NCI-H510A (cell line): ENCODE results near the gene DENND1A.
"Not testable (repeated sequence)": the region's sequence is repeated elsewhere in the genome, so short reads cannot be mapped to it uniquely, and the experiment has no call there.

Source experiments
- DNase-seq: peaks from one replicate; lab custom pipeline; 2025; lab: John Stamatoyannopoulos, UW

DENND1A gene

DNA sequence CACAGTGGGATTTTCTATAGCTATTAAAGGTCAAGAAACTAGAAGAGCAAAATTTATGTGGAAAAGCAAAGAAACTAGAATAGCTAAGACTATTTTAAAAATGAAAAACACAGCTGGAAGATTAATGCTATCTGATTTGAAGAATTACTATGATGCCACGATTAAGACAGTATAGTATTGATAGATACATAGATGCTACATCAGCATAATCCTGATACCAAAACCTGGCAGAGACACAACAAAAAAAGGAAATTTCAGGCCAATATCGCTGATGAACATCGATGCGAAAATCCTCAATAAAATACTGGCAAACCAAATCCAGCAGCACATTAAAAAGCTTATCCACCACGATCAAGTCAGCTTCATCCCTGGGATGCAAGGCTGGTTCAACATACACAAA, 201.4 kb downstream of the DENND1A start:
- DNase-seq, result not testable (repeated sequence)

DNA sequence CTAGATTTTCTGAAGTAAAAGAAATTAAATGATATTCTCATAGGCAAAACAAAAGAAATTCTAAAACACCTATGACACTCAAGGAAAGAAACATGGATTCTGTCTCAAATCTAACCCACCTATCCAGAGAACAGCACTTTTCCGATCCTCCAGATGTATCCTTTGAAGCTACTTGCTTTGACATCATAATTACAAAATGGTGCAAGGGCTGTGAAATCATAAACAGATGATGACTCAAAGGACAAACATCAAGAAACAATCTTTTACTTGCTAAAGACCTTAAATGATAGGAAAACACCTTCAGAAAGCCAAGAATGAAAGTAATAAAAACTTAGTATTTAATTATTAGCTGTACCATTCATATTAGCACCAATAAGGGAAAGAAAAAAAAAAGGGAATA, 202.6 kb downstream of the DENND1A start:
- no peak for DNase-seq

GRCh38 chr9:123725389-123725788, 204.5 kb downstream of the DENND1A start:
- DNase-seq, result no peak

DNA sequence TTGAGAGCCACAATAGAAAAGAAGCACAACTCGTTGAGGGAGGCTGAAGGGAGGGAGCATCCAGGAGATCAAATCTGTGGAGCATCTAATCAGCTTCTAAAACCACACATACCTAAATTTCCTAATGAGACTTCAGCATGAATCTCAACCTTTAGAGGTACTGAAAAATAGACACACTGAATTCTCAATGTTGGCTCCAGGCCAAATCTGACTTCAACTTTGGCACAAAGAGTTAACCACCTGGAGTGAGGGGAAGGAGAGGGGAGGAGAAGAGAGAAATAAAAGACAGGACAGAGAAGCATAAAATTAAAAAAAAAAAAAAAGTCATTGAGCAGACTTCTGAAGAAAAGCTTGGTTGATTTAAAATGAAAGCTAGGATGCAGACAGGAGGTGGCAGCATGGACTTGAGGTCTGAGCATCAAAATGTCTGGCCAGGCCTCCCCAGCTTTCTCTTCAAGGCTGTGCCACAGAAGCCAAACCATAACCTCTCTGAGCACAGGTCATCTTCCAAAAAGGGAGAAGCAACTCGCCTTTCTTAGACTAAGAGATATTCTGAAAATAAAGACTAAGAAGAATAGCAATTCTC, 205.6 kb downstream of the DENND1A start:
- no peak for DNase-seq

- DNase-seq, result no peak
Measured at GRCh38 chr9:123723135-123723875, 206.6 kb downstream of the DENND1A start.

- DNase-seq, result no peak
Measured at GRCh38 chr9:123722378-123722777, 207.5 kb downstream of the DENND1A start.

DNA sequence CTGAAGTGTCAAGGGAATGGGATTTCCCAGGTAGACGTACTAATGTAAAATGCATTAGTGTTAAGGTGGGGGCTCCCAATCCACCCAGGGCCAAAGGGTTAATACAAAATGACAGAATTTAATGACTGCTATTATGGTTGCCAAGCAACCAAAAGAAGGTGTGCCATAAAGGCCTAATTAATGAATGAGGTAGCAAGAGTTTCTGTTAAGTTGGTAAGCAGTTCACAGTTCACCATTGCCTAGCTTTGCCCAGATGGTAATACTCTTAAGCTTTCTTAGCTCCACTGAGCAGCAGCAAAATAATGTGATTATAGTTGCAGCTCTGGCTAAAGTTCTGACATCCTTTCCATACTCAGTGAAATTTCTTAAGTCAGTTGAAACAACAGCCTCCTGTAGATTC, 211.7 kb downstream of the DENND1A start:
- no peak for DNase-seq

GRCh38 chr9:123717581-123718175, 212.2 kb downstream of the DENND1A start:
- no peak for DNase-seq

GRCh38 chr9:123716339-123716945, 213.5 kb downstream of the DENND1A start:
- no peak for DNase-seq

DNA sequence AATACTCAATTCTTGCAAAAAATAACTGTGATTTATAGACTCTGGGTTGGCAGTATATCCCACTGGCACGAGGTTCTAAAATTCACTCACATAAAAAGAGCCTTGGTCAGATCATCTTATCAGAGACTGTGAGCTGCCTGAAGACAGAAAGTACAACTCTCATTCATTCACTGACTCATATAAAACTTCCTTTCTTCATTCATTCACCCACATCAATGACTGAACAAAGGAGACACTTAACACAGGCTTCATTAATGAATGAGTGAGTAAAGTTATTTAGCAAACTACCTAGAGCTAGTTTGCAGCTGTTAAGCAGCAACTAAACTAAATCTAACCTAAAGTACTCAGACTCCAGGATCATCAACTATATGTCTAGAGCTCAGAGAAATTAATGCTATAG, 214.7 kb downstream of the DENND1A start:
- no peak for DNase-seq

- DNase-seq, result no peak
Measured at GRCh38 chr9:123713282-123713681, 216.6 kb downstream of the DENND1A start.

GRCh38 chr9:123712399-123712798, 217.5 kb downstream of the DENND1A start:
- DNase-seq, result no peak

DNA sequence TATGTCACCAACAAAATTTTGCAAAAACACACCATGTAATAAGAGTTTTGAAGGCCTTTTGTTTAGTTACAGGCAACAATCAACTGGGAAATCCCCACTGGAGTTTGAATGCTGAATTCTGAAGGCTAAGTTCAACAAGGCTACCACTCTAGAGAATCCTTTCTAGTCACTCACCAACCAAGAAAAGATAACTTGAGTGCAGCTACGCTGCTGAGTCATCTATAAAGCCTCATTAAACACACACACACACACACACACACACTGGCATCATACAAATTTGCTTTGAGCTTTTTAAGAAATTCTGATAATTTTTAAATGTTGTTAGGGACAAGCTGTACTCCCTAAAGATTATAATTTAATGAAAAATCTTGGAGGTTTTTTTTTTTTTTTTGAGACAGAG, 219.6 kb downstream of the DENND1A start:
- DNase-seq, result no peak

DNA sequence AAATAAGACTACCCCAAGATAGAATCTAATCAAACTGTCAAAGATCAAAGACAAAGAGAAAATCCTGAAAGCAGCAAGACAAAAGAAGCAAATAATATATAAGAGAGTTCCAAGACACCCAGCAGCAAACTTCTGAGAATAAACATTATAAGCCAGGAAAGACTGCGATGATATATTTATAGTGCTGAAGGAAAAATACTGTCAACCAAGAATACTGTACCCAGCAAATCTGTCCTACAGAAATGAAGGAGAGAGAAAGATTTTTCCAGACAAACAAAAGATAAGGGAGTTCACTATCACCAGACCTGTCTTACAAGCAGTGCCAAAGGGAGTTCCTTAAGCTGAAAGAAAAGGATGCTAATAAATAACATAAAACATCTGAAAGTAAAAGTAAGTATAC, 227.4 kb downstream of the DENND1A start:
- no peak for DNase-seq

DNA sequence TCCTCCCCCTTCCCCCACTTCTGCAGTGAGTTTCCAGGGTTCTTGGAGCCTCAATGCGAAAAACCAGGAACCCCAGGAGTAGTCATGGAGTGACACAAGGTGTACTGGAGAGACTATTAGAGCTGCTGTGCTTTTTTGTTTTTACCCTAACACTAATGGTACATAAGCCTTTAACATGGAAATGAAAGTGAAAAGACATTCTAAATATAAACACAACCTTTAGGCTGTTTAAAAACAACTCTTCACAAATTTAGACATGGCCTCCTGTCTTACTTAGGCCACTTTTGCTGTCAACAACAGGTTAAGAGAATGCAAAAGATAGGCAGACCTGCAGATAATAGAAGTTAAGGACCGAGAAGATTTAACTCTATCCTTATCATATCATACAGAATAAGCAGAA, 232.2 kb downstream of the DENND1A start:
- DNase-seq, result no peak

GRCh38 chr9:123696476-123696875, 233.4 kb downstream of the DENND1A start:
- DNase-seq, result no peak

DNA sequence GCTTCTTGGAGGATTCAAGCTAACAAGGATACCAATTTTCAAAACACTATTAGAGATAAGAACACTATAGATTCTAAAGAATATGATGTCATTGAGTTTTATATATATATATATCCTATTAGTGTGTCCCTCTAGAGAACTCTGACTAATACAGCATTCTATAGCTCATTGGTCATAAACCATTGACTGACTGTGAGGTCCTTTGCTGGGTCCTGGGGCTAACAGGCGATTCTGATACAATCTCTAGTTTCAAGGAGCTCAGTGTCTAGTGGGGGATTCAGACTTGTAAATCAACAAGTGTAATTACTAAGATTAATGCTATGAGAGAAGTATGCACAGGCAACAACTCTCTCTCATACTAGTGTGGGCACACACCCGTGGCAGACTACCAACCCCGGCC, 234.5 kb downstream of the DENND1A start:
- no peak for DNase-seq

- DNase-seq, result no peak
Measured at GRCh38 chr9:123691765-123692303, 238.1 kb downstream of the DENND1A start.

DNA sequence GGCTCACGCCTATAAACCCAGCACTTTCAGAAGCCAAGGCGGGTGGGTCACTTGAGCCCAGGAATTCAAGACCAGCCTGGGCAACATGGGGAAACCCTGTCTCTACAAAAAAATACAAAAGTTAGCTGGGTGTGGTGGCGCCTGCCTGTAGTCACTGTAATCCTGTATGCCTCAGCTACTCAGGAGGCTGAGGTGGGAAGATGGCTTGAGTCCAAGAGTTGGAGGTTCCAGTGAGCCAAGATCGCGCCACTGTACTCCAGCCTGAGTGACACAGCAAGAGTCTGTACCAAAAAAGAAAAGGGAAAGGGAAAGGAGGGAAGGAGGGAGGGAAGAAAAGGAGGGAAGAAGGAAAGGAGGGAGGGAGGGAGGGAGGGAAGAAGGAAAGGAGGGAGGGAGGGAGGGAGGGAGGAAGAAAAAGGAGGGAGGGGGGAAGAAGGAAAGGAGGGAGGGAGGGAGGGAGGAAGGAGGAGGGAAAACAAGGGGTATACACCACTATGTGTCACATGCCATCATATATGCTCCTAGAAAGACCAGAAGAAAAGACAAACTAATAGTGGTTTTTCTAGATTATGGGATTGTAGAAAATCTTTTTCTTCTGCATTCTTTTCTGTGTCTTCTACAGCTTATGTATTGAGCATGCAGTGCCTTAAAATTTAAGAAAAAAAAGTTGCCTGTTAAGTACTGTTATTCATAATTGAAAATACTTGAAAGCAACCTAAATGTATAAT, 240.1 kb downstream of the DENND1A start:
- DNase-seq, result no peak

GRCh38 chr9:123687246-123687751, 242.6 kb downstream of the DENND1A start:
- DNase-seq, result peak; percentile 26

GRCh38 chr9:123686829-123687192, 243.1 kb downstream of the DENND1A start:
- no peak for DNase-seq
